Lower leg skin (tissue), 4 donors: ENCODE results near the gene MRPL43. TPM values are rescaled to one million over a fixed set of nuclear protein-coding genes. Genes with fewer than 3 reads are reported as not detected.

ENCODE experiments used
- DNase-seq, 2 donors: peaks; one replicate each; pipeline ENCODE4 v3.0.0-alpha.2; 2019; ENCODE audit warnings: low spot score in 2 of 2
- H3K4me3 ChIP-seq: fragments of 200-600 bp; sonication (generic); 2 replicates; pipeline ENCODE4 v1.5.1; 2017; ENCODE audit warnings: mild to moderate bottlenecking, low read depth; ENCODE audit not compliant: poor library complexity, severe bottlenecking
- CTCF ChIP-seq, 3 donors: fragments of 450-650 bp; IDR thresholded peaks; one replicate each; pipeline ENCODE4 v1.5.1; 2016; ENCODE audit warnings: antibody characterized with exemption in 3 of 3, mild to moderate bottlenecking in 3 of 3, moderate library complexity in 2 of 3
- POLR2A ChIP-seq, 2 donors: fragments of 450-650 bp; IDR thresholded peaks; one replicate each; pipeline ENCODE4 v1.6.1; 2016 to 2017; ENCODE audit warnings: antibody characterized with exemption in 2 of 2, mild to moderate bottlenecking in 1 of 2, moderate library complexity in 1 of 2
- WGBS, 2 donors: methylation state at CpG; one replicate each; pipeline ENCODE4 v1.1.5; 2018; 5-methylcytosine and 5-hydroxymethylcytosine counted together
- intact Hi-C: fragments of 100-400 bp; cut with DNase I; formaldehyde crosslinking; loops from one replicate; pipeline ENCODE4 v1.15.0; 2023; ENCODE audit warnings: low total_unique reads
- total RNA-seq, 4 donors: library from RNA; depleted of rRNA; stranded (reverse); fragments of >200 nt; gene quantifications; one replicate each; pipeline ENCODE4 v1.1.0, GENCODE V29; 2016

MRPL43 gene
- total RNA-seq, 4 donors from 2014 or later: 82.2 to 132 (median 100) TPM

DNA sequence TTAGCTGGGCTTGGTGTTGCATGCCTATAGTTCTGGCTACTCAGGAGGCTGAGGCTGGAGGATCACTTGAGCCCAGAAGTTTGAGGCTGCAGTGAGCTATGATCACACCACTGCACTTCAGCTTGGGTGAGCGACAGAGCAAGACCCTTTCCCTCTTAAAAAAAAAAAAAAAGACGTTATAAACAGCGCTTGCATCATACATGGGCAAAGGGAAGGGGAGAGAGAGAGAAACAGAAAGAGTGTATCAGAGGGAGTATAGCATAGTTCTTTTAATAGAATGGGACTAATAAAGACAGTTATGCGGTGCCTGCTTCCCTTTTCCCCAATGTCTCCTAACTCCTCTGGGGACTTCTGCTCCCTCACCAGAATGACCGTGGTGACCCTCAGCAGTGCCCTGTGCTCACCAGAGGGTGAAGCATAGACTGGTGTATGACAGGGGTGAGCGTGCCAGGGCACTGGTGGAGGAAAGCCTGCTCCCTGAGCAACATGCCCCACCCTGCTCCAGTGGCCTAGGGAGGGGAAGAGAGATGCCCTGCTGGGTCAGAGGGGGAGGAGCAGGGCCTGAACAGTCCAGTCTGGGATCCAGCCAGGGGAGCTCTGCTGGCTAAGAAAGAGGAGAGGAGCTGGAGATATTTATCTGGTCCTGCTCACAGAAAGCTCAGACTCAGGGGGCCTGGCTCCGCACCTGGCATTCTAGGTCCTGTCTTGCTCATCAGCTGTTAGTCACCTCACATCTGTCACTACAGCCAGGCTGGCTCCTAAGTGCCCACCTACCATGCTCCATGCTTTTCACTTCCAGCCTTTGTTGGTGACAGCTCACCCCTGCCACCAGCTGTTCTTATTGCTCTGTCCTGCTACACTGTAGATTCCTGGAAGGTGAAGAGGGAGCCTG is 41.4 kb upstream of the MRPL43 start:
- intact Hi-C loops: no loop called here
- WGBS, 2 donors: 71 to 73% methylated on average over 7 of the region's 7 CpGs
- DNase-seq: no peak
- no peak overlapping the region for H3K4me3 ChIP-seq
- TF ChIP-seq POLR2A (IDR thresholded peaks at IDR 0.05) (no peak), CTCF (IDR thresholded peaks at IDR 0.05) (no peak)

DNA sequence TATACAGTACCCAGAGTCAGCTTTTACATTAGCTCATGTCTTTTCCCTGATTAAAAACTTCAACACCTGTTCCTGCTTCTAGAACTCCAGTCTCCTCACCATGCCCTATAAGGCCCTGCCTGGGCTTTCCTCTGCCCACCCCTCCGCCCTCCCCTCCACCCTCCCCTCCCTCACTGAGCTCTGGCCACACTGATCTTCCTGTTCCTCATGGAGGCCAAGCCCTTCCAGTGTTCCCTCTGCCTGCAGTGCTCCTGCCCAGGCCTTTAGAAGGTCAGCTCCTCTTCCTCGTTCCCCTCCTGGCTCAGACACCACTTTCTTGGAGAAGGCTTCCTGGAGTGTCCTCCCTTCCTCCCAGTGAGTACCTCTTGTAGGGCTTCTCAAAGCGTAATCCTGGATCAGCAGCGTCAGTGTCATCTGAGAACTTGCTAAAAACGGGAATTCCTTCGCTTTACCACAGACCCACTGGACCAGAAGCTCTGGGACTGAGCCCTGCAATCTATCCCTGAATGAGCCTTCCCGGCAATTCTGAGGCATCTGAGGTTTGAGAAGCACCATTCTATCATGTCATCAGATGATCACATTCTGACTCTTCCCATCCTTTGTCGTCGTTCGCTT is 39.9 kb upstream of the MRPL43 start:
- DNase-seq: no peak
- 82 to 86% methylated on average over 10 of the region's 10 CpGs for WGBS, 2 donors
- intact Hi-C loops: no loop called here
- TF ChIP-seq CTCF (IDR thresholded peaks at IDR 0.05): no peak
- TF ChIP-seq POLR2A (IDR thresholded peaks at IDR 0.05): no peak
- H3K4me3 ChIP-seq: no peak overlapping the region

DNA sequence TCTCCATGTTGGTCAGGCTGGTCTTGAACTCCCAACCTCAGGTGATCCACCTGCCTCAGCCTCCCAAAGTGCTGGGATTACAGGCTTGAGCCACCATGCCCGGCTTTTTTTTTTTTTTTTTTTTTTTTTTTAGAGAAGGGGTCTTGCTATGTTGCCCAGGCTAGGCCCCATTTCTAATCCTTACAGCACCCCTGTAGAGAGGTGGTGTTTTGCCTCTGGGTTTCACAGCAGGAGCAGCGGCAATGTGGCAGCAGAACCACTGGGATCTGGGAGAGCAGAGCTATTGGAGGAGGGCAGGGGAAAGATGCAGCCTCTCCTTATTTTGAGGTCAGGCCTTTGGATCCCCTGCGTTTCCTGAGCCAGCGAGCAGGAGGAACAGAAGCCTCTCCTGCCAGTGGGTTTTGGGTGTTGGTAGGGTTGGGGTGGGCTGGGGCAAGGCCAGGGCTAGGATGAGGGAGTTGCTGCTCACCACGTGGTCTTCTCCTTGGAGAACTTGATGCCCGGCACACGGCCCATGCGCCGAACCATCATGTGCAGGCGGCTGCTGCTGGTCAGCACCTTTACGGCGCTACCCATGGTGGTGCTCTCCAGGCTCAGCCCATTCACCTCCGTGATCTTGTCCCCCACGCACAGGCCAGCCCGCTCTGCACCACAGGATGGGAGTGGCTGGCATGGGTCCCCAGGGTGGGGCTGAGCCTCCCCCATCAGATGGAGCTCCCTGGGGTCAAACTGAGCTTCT is 35.8 kb upstream of the MRPL43 start:
- H3K4me3 ChIP-seq: no peak overlapping the region
- no peak for TF ChIP-seq CTCF (IDR thresholded peaks at IDR 0.05)
- no peak for TF ChIP-seq POLR2A (IDR thresholded peaks at IDR 0.05)

DNA sequence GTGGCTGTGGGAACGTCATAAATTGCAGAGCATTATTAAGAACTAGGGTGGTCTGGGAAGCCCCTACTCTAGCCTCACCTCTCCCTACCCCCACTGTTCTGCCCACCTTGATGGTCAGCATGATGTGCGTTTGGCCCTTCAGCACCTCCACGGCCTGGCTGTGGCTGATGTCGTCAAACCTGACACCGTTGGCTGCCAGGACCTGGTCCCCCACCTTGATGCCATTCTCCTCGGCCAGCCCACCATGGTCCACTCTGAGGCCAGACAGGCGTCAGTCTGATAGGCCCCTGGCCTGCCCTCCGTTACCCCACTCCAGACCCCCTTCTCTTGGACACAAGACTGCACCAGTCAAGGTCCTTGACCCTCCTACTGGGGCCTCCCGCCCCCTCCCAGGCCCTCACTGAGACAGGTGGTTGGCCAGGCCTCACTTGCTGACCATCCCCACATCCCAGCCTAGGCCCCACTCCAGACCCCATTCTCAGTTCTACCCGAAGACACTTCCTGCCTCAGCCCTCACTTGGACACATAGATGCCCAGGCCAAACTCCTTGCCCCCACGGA is 34.5 kb upstream of the MRPL43 start:
- TF ChIP-seq POLR2A (IDR thresholded peaks at IDR 0.05) (no peak), CTCF (IDR thresholded peaks at IDR 0.05) (no peak)
- intact Hi-C loops: no loop called here
- WGBS, 2 donors: 88 to 95% methylated on average over 11 of the region's 11 CpGs
- no peak for DNase-seq
- no peak overlapping the region for H3K4me3 ChIP-seq

More for the DNA sequence above, 35.8 kb upstream of the MRPL43 start:
- intact Hi-C loops: no loop called here
- no peak for DNase-seq
- 91 to 94% methylated on average over 14 to 15 of the region's 15 CpGs for WGBS, 2 donors

- DNase-seq: no peak
- intact Hi-C loops: no loop called here
- H3K4me3 ChIP-seq: no peak overlapping the region
- TF ChIP-seq CTCF (IDR thresholded peaks at IDR 0.05): no peak
- no peak for TF ChIP-seq POLR2A (IDR thresholded peaks at IDR 0.05)
- 65 to 79% methylated on average over 4 of the region's 4 CpGs for WGBS, 2 donors
Measured at GRCh38 chr10:101021239-101021638, 33.9 kb upstream of the MRPL43 start.
